ENCODE measurements around the gene SIL1. TPM values are rescaled to one million over a fixed set of nuclear protein-coding genes. Genes with fewer than 3 reads are reported as not detected.

SIL1 gene
- total RNA-seq, 2 donors from 2014 or later, result 17.2 to 20.2 TPM

DNA sequence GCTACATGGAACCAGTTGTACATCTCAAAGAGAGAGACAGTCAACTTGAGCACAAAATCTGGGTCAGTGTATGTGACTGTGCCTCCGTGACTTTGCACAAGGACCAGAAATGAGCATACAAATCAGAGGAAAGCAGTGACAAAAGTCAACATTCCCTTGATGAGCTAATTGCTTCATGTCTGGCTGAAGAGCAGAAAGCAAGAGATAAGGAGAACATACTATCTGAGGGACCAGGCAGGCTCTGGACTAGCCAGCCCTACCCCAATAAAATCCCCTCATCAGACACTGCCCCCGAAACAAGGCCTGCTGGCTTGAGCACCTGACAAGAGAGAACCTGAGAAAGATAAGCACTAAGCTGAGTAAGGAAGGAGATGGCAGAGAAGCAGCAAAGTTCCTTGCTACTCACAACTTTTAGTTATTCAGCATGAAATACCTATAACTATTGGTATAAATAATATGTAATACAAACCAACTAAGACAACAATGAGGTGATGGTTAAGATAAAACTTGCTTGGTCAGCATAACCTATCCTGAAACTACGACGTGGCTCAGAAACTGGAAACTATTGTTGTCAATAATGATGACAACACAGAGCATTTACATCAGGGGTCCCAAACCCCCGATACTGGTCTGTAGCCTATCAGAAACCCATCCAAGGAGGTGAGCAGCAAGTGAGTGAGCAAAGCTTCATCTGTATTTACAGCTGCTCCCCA lies 9.5 kb downstream of the SIL1 start:
- DNase-seq, result no peak
- no peak overlapping the region for H3K27ac ChIP-seq (ENCODE audit: low read depth, low read length)
- peaks cover 6% of the 10 kb centered on the region for H3K36me3 ChIP-seq (ENCODE audit: control insufficient read depth, insufficient read depth, low read length)
- 92 to 95% methylated on average over 4 to 5 of the region's 5 CpGs for WGBS, 2 experiments (ENCODE audit: insufficient coverage in 1 of 2, insufficient read length in 1 of 2)
- TF ChIP-seq, protein P1, sequence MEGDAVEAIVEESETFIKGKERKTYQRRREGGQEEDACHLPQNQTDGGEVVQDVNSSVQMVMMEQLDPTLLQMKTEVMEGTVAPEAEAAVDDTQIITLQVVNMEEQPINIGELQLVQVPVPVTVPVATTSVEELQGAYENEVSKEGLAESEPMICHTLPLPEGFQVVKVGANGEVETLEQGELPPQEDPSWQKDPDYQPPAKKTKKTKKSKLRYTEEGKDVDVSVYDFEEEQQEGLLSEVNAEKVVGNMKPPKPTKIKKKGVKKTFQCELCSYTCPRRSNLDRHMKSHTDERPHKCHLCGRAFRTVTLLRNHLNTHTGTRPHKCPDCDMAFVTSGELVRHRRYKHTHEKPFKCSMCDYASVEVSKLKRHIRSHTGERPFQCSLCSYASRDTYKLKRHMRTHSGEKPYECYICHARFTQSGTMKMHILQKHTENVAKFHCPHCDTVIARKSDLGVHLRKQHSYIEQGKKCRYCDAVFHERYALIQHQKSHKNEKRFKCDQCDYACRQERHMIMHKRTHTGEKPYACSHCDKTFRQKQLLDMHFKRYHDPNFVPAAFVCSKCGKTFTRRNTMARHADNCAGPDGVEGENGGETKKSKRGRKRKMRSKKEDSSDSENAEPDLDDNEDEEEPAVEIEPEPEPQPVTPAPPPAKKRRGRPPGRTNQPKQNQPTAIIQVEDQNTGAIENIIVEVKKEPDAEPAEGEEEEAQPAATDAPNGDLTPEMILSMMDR (conservative IDR thresholded peaks at IDR 0.05), result no peak
- no peak overlapping the region for H3K27ac Mint-ChIP-seq
- H3K36me3 Mint-ChIP-seq (ENCODE audit: low read depth), result peaks cover 5% of the 10 kb centered on the region
- no peak overlapping the region for H3K4me3 Mint-ChIP-seq
- no peaks in the 10 kb centered on the region for H3K9me3 Mint-ChIP-seq
- H3K27me3 ChIP-seq (ENCODE audit: control insufficient read depth, insufficient read depth, low read length, poor library complexity, severe bottlenecking), result no peaks in the 10 kb centered on the region
- no peaks in the 10 kb centered on the region for H3K27me3 Mint-ChIP-seq (ENCODE audit: insufficient read depth)
- H3K4me1 Mint-ChIP-seq, result peaks cover 30% of the 10 kb centered on the region
- H3K4me1 ChIP-seq (ENCODE audit: control insufficient read depth, insufficient read depth, low read length), result peaks cover 3% of the 10 kb centered on the region
- no peak overlapping the region for H3K9ac ChIP-seq (ENCODE audit: extremely low read depth, low read length, poor library complexity, severe bottlenecking)
- H3K4me3 ChIP-seq (ENCODE audit: low read length), result no peak overlapping the region
- H3K9me3 ChIP-seq (ENCODE audit: control insufficient read depth, low read length), result no peaks in the 10 kb centered on the region

DNA sequence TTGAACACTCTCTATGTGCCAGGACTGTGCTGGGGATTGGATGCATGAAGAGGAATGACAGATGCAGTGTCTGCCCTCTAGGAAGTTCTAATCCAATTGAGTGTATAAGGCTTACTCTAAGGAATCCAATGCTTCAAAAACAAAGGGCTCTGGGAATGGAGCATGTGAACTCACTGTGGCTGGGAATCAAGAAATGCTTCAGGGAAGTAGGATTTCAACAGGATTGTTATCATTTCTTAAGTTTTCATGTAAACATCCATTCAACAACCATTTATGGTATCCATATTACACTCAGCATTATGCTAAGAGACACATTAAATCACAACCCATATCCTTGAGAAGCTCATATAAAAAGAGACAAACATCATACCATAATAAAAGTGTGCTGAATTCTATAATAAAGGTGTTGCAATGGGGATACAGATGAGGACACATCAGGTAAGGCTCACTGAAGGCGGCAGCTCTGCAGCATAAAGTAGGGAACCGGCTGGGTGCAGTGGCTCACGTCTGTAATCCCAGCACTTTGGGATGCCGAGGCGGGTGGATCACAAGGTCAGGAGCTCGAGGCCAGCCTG lies 11.3 kb downstream of the SIL1 start:
- Mint-ChIP-seq H3K9me3 (no peaks in the 10 kb centered on the region), H3K36me3 (ENCODE audit: low read depth) (no peaks in the 10 kb centered on the region), H3K27ac (no peak overlapping the region), H3K4me3 (no peak overlapping the region), H3K27me3 (ENCODE audit: insufficient read depth) (no peaks in the 10 kb centered on the region), H3K4me1 (peaks cover 34% of the 10 kb centered on the region)
- no peak for DNase-seq
- no peak overlapping the region for H3K9ac ChIP-seq (ENCODE audit: extremely low read depth, low read length, poor library complexity, severe bottlenecking)
- WGBS, 2 experiments (ENCODE audit: insufficient coverage in 1 of 2, insufficient read length in 1 of 2), result 94 to 100% methylated on average over 3 to 6 of the region's 6 CpGs
- peaks cover 3% of the 10 kb centered on the region for H3K4me1 ChIP-seq (ENCODE audit: control insufficient read depth, insufficient read depth, low read length)
- no peak overlapping the region for H3K27ac ChIP-seq (ENCODE audit: low read depth, low read length)
- no peaks in the 10 kb centered on the region for H3K36me3 ChIP-seq (ENCODE audit: control insufficient read depth, insufficient read depth, low read length)
- H3K9me3 ChIP-seq (ENCODE audit: control insufficient read depth, low read length), result no peaks in the 10 kb centered on the region
- no peak overlapping the region for H3K4me3 ChIP-seq (ENCODE audit: low read length)
- TF ChIP-seq, protein P1 (conservative IDR thresholded peaks at IDR 0.05), result no peak
- H3K27me3 ChIP-seq (ENCODE audit: control insufficient read depth, insufficient read depth, low read length, poor library complexity, severe bottlenecking), result no peaks in the 10 kb centered on the region

DNA sequence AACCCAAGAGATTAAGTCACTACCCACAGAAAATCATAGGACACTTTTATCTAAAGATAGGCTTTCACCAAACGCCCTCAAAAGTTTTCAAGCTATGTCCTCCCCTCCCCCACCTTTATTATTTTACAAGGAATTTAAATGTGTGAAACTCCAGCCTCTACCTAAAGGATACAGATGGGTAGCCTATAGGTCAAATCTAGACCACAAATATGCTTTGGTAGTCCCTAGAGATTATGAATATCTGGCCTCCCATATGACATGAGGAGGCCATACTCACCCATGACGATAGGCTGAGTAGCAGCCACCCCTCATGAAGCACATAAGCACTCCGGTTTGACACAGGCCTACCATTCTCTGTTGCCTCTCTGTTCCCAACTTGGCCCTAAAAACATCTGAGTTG lies 11.9 kb downstream of the SIL1 start:
- peaks cover 6% of the 10 kb centered on the region for H3K4me1 ChIP-seq (ENCODE audit: control insufficient read depth, insufficient read depth, low read length)

More for the DNA sequence above, 11.9 kb downstream of the SIL1 start:
- H3K27me3 ChIP-seq (ENCODE audit: control insufficient read depth, insufficient read depth, low read length, poor library complexity, severe bottlenecking), result no peaks in the 10 kb centered on the region
- no peak overlapping the region for H3K9ac ChIP-seq (ENCODE audit: extremely low read depth, low read length, poor library complexity, severe bottlenecking)
- WGBS, 2 experiments (ENCODE audit: insufficient coverage in 1 of 2, insufficient read length in 1 of 2), result 86 to 100% methylated on average over 2 to 3 of the region's 3 CpGs
- Mint-ChIP-seq H3K4me1 (peaks cover 38% of the 10 kb centered on the region), H3K27me3 (ENCODE audit: insufficient read depth) (no peaks in the 10 kb centered on the region), H3K4me3 (no peak overlapping the region), H3K27ac (no peak overlapping the region), H3K36me3 (ENCODE audit: low read depth) (no peaks in the 10 kb centered on the region), H3K9me3 (no peaks in the 10 kb centered on the region)
- no peak overlapping the region for H3K27ac ChIP-seq (ENCODE audit: low read depth, low read length)
- TF ChIP-seq, protein P1 (conservative IDR thresholded peaks at IDR 0.05), result no peak
- H3K4me3 ChIP-seq (ENCODE audit: low read length), result no peak overlapping the region
- no peaks in the 10 kb centered on the region for H3K9me3 ChIP-seq (ENCODE audit: control insufficient read depth, low read length)
- H3K36me3 ChIP-seq (ENCODE audit: control insufficient read depth, insufficient read depth, low read length), result no peaks in the 10 kb centered on the region
- DNase-seq, result no peak

Measured in endodermal cell (in vitro differentiated cells).